CD14-positive monocyte (primary cell): ENCODE results near the gene MIS18BP1. TPM values are rescaled to one million over a fixed set of nuclear protein-coding genes. Genes with fewer than 3 reads are reported as not detected.
"Not testable (repeated sequence)": the region's sequence is repeated elsewhere in the genome, so short reads cannot be mapped to it uniquely, and the experiment has no call there.

Experiments used
- DNase-seq, 3 donors: peaks; one replicate each; pipeline ENCODE4 v3.0.0-alpha.2; 2011 to 2022
- H2AFZ ChIP-seq: 2 replicates; pipeline ENCODE4 v1.6.0; 2012; ENCODE audit warnings: mild to moderate bottlenecking, low read depth, low read length, inconsistent platforms; ENCODE audit not compliant: insufficient read depth, poor library complexity, severe bottlenecking
- H3K27ac ChIP-seq, 2 donors: 1 replicate in 1 of 2; 2 replicates in 1 of 2; pipeline ENCODE4 v1.5.1; 2012 to 2013; ENCODE audit warnings: low read length in 2 of 2, control low read depth in 1 of 2, inconsistent platforms in 1 of 2, low read depth in 1 of 2, mild to moderate bottlenecking in 1 of 2
- H3K27me3 ChIP-seq, 2 donors: one replicate each; pipeline versions ENCODE4 v1.6.0 to v1.6.1; 2011 to 2013; ENCODE audit warnings: low read length in 2 of 2; ENCODE audit not compliant: control insufficient read depth in 2 of 2, insufficient read depth in 2 of 2
- H3K36me3 ChIP-seq, 2 donors: replicated peaks in 1 of 2; 1 replicate in 1 of 2; 2 replicates in 1 of 2; pipeline versions ENCODE4 v1.5.1 to v1.6.1; 2012 to 2013; ENCODE audit warnings: low read length in 2 of 2, control low read depth in 1 of 2, inconsistent platforms in 1 of 2, mild to moderate bottlenecking in 1 of 2; ENCODE audit not compliant: insufficient read depth in 2 of 2, control insufficient read depth in 1 of 2
- H3K4me1 ChIP-seq, 2 donors: 1 replicate in 1 of 2; 2 replicates in 1 of 2; pipeline versions ENCODE4 v1.5.1 to v1.6.1; 2012 to 2013; ENCODE audit warnings: low read length in 2 of 2, control low read depth in 1 of 2, inconsistent platforms in 1 of 2, mild to moderate bottlenecking in 1 of 2, moderate library complexity in 1 of 2; ENCODE audit not compliant: insufficient read depth in 2 of 2, control insufficient read depth in 1 of 2
- H3K4me2 ChIP-seq: replicated peaks from 2 replicates; pipeline ENCODE3; 2012; ENCODE audit warnings: low read length, moderate library complexity, mild to moderate bottlenecking; ENCODE audit not compliant: poor library complexity, severe bottlenecking; ENCODE audit errors: extremely low read depth
- H3K4me3 ChIP-seq, 3 experiments: fragments of 200-600 bp in 1 of 3; sonication (generic) in 1 of 3; replicated peaks in 1 of 3; 1 replicate in 2 of 3; 2 replicates in 1 of 3; pipeline ENCODE4 v1.5.1; 2011 to 2013; ENCODE audit warnings: low read length in 3 of 3, mild to moderate bottlenecking in 3 of 3, control low read depth in 2 of 3, low read depth in 2 of 3, inconsistent platforms in 1 of 3, moderate library complexity in 1 of 3
- H3K79me2 ChIP-seq: 2 replicates; pipeline ENCODE4 v1.6.0; 2012; ENCODE audit warnings: mild to moderate bottlenecking, control low read depth, inconsistent platforms, low read length, moderate library complexity; ENCODE audit not compliant: insufficient read depth
- H3K9ac ChIP-seq: 2 replicates; pipeline ENCODE4 v1.6.0; 2017; ENCODE audit warnings: low read length, mild to moderate bottlenecking; ENCODE audit not compliant: insufficient read depth, poor library complexity, severe bottlenecking
- H3K9me3 ChIP-seq, 2 donors: replicated peaks in 1 of 2; 1 replicate in 1 of 2; 2 replicates in 1 of 2; pipeline versions ENCODE4 v1.5.1 to v1.6.1; 2012 to 2013; ENCODE audit warnings: low read length in 2 of 2, control low read depth in 1 of 2; ENCODE audit not compliant: control insufficient read depth in 1 of 2, insufficient read depth in 1 of 2
- H4K20me1 ChIP-seq: 2 replicates; pipeline ENCODE4 v1.6.0; 2012; ENCODE audit warnings: mild to moderate bottlenecking, low read length, control low read depth, moderate library complexity; ENCODE audit not compliant: insufficient read depth
- H3K27ac Mint-ChIP-seq, 7 donors: one replicate each; pipeline ENCODE4 v1.8.0; 2020; ENCODE audit warnings: mild to moderate bottlenecking in 7 of 7, mixed read lengths in 7 of 7, moderate library complexity in 6 of 7, inconsistent platforms in 2 of 7
- H3K27me3 Mint-ChIP-seq, 3 donors: one replicate each; pipeline ENCODE4 v1.8.0; 2021 to 2022; ENCODE audit warnings: low read depth in 3 of 3, mild to moderate bottlenecking in 3 of 3, mixed read lengths in 3 of 3, moderate library complexity in 3 of 3, inconsistent platforms in 1 of 3
- H3K36me3 Mint-ChIP-seq, 2 donors: one replicate each; pipeline ENCODE4 v1.8.0; 2020; ENCODE audit warnings: mixed read lengths in 2 of 2, inconsistent platforms in 1 of 2, mild to moderate bottlenecking in 1 of 2
- H3K4me1 Mint-ChIP-seq: one replicate; pipeline ENCODE4 v1.8.0; 2020; ENCODE audit warnings: mild to moderate bottlenecking, mixed read lengths
- H3K4me3 Mint-ChIP-seq, 2 donors: one replicate each; pipeline ENCODE4 v1.8.0; 2020; ENCODE audit warnings: mild to moderate bottlenecking in 2 of 2, mixed read lengths in 2 of 2, moderate library complexity in 1 of 2
- H3K9me3 Mint-ChIP-seq, 7 donors: one replicate each; pipeline ENCODE4 v1.8.0; 2020 to 2022; ENCODE audit warnings: mixed read lengths in 7 of 7, mild to moderate bottlenecking in 6 of 7, moderate library complexity in 6 of 7, inconsistent platforms in 2 of 7
- CTCF ChIP-seq: fragments of 200-600 bp; IDR thresholded peaks from one replicate; pipeline ENCODE4 v1.8.0; 2022; ENCODE audit warnings: antibody characterized with exemption, mild to moderate bottlenecking
- WGBS: methylation state at CpG from one replicate; pipeline ENCODE4 v1.1.5; 2013; ENCODE audit warnings: missing lambda C conversion rate; ENCODE audit not compliant: insufficient coverage; 5-methylcytosine and 5-hydroxymethylcytosine counted together
- intact Hi-C, 2 donors: fragments of 100-400 bp; cut with micrococcal nuclease; formaldehyde crosslinking; loops; one replicate each; pipeline versions ENCODE4 v1.15.0 to v1.15.1; 2023
- polyA plus RNA-seq, 3 donors: library from polyadenylated mRNA; depleted of rRNA in 1 of 3; unstranded in 2 of 3; stranded (reverse) in 1 of 3; fragments of 300-500 nt in 2 of 3; fragments of >200 nt in 1 of 3; fragmentation: Illumina TruSeq in 2 of 3; gene quantifications; 1 replicate in 2 of 3; 2 replicates in 1 of 3; pipeline ENCODE4 v1.2.3, GENCODE V29; 2012 to 2021

Gene MIS18BP1
- polyA plus RNA-seq, 3 donors, result 39.2 to 61.8 (median 45.6) TPM

GRCh38 chr14:45213716-45214115, 39.3 kb downstream of the MIS18BP1 start:
- H3K9ac ChIP-seq, DNase-seq, H2AFZ ChIP-seq, H3K9me3 Mint-ChIP-seq, H3K27ac ChIP-seq, H3K4me2 ChIP-seq, H3K9me3 ChIP-seq, H3K27me3 ChIP-seq, H3K27me3 Mint-ChIP-seq, H3K79me2 ChIP-seq, intact Hi-C loops, H3K4me1 ChIP-seq, H3K4me1 Mint-ChIP-seq, H3K4me3 ChIP-seq, H3K4me3 Mint-ChIP-seq: not testable (repeated sequence)
- Mint-ChIP-seq H3K36me3 (peaks cover 79 to 93% of the 10 kb centered on the region in 2 donors), H3K27ac (peak overlapping the region in 1 of 7 donors; percentile 10)
- Histone ChIP-seq H4K20me1 (peaks cover 47% of the 10 kb centered on the region), H3K36me3 (peaks cover 93 to 100% of the 10 kb centered on the region in 2 donors)
- no CpG with 5 or more reads among the region's 1 CpG for WGBS

GRCh38 chr14:45212231-45212630, 40.8 kb downstream of the MIS18BP1 start:
- no peak for DNase-seq
- Mint-ChIP-seq H3K36me3 (peaks cover 73 to 88% of the 10 kb centered on the region in 2 donors), H3K27me3 (no peaks in the 10 kb centered on the region), H3K9me3 (no peaks in the 10 kb centered on the region), H3K27ac (peak overlapping the region in 3 of 7 donors; percentile 14 to 24 (median 17)), H3K4me1 (no peaks in the 10 kb centered on the region), H3K4me3 (no peak overlapping the region)
- Histone ChIP-seq H4K20me1 (peaks cover 43% of the 10 kb centered on the region), H3K9me3 (no peaks in the 10 kb centered on the region), H3K9ac (no peak overlapping the region), H3K4me3 (no peak overlapping the region), H3K27me3 (no peaks in the 10 kb centered on the region), H3K79me2 (peaks cover 3% of the 10 kb centered on the region), H2AFZ (no peak overlapping the region), H3K27ac (peak overlapping the region in 1 of 2 donors; percentile 6), H3K4me1 (no peaks in the 10 kb centered on the region), H3K4me2 (no peak overlapping the region), H3K36me3 (peaks cover 95 to 100% of the 10 kb centered on the region in 2 donors)
- intact Hi-C loops, result no loop called here
- no peak for TF ChIP-seq CTCF
- WGBS, result no CpG with 5 or more reads among the region's 3 CpGs
